Activated naive CD4-positive, alpha-beta T cell treated with anti-CD3 and anti-CD28 coated beads, Interleukin-2, amount 50 U/mL, for 24 hours (primary cell): ENCODE measurements around the gene HSD3B7.
"Not testable (repeated sequence)": the region's sequence is repeated elsewhere in the genome, so short reads cannot be mapped to it uniquely, and the experiment has no call there.

Experiments
- H3K27ac Mint-ChIP-seq: one replicate; pipeline ENCODE4 v1.8.0; 2021; ENCODE audit warnings: mild to moderate bottlenecking, mixed read lengths
- H3K27me3 Mint-ChIP-seq: one replicate; pipeline ENCODE4 v1.8.0; 2021; ENCODE audit warnings: mixed read lengths
- H3K36me3 Mint-ChIP-seq: one replicate; pipeline ENCODE4 v1.8.0; 2021; ENCODE audit warnings: mixed read lengths
- H3K4me1 Mint-ChIP-seq: one replicate; pipeline ENCODE4 v1.8.0; 2021; ENCODE audit warnings: mixed read lengths
- H3K4me3 Mint-ChIP-seq: one replicate; pipeline ENCODE4 v1.8.0; 2021; ENCODE audit warnings: mild to moderate bottlenecking, mixed read lengths
- H3K9me3 Mint-ChIP-seq: one replicate; pipeline ENCODE4 v1.8.0; 2021; ENCODE audit warnings: mixed read lengths

HSD3B7 gene

GRCh38 chr16:31013292-31013691 lies 28.3 kb downstream of the HSD3B7 start:
- not testable (repeated sequence) for H3K36me3 Mint-ChIP-seq, H3K27me3 Mint-ChIP-seq, H3K9me3 Mint-ChIP-seq, H3K4me3 Mint-ChIP-seq
- Mint-ChIP-seq H3K4me1 (peaks cover 28% of the 10 kb centered on the region), H3K27ac (peak overlapping the region; percentile 71)

GRCh38 chr16:31016018-31016417 lies 31.0 kb downstream of the HSD3B7 start:
- H3K27ac Mint-ChIP-seq: no peak overlapping the region
- no peaks in the 10 kb centered on the region for H3K36me3 Mint-ChIP-seq
- peaks cover 1% of the 10 kb centered on the region for H3K27me3 Mint-ChIP-seq
- no peak overlapping the region for H3K4me3 Mint-ChIP-seq
- peaks cover 19% of the 10 kb centered on the region for H3K4me1 Mint-ChIP-seq
- H3K9me3 Mint-ChIP-seq: no peaks in the 10 kb centered on the region

- not testable (repeated sequence) for H3K27ac Mint-ChIP-seq, H3K4me1 Mint-ChIP-seq, H3K4me3 Mint-ChIP-seq, H3K9me3 Mint-ChIP-seq, H3K27me3 Mint-ChIP-seq, H3K36me3 Mint-ChIP-seq
These were observed 32.7 kb downstream of the HSD3B7 start for GRCh38 chr16:31017756-31018155.

GRCh38 chr16:31020536-31020935 lies 35.5 kb downstream of the HSD3B7 start:
- no peak overlapping the region for H3K27ac Mint-ChIP-seq
- H3K9me3 Mint-ChIP-seq: no peaks in the 10 kb centered on the region
- no peaks in the 10 kb centered on the region for H3K27me3 Mint-ChIP-seq
- no peaks in the 10 kb centered on the region for H3K4me1 Mint-ChIP-seq
- H3K36me3 Mint-ChIP-seq: no peaks in the 10 kb centered on the region
- no peak overlapping the region for H3K4me3 Mint-ChIP-seq

GRCh38 chr16:31022544-31023251 lies 37.7 kb downstream of the HSD3B7 start:
- H3K9me3 Mint-ChIP-seq: no peaks in the 10 kb centered on the region

GRCh38 chr16:31023252-31023602 lies 38.2 kb downstream of the HSD3B7 start:
- Mint-ChIP-seq H3K9me3 (no peaks in the 10 kb centered on the region), H3K27me3 (no peaks in the 10 kb centered on the region), H3K27ac (no peak overlapping the region), H3K4me3 (no peak overlapping the region), H3K4me1 (no peaks in the 10 kb centered on the region), H3K36me3 (no peaks in the 10 kb centered on the region)

More at GRCh38 chr16:31022544-31023251, 37.7 kb downstream of the HSD3B7 start:
- no peak overlapping the region for H3K4me3 Mint-ChIP-seq
- H3K27ac Mint-ChIP-seq: no peak overlapping the region
- no peaks in the 10 kb centered on the region for H3K36me3 Mint-ChIP-seq
- no peaks in the 10 kb centered on the region for H3K27me3 Mint-ChIP-seq
- no peaks in the 10 kb centered on the region for H3K4me1 Mint-ChIP-seq

- Mint-ChIP-seq H3K27ac (peak overlapping the region; percentile 23), H3K4me1 (no peaks in the 10 kb centered on the region), H3K4me3 (no peak overlapping the region), H3K27me3 (no peaks in the 10 kb centered on the region), H3K9me3 (no peaks in the 10 kb centered on the region), H3K36me3 (no peaks in the 10 kb centered on the region)
These were observed 38.7 kb downstream of the HSD3B7 start for GRCh38 chr16:31023627-31024226.

- H3K36me3 Mint-ChIP-seq: no peaks in the 10 kb centered on the region
- H3K4me3 Mint-ChIP-seq: no peak overlapping the region
- H3K27ac Mint-ChIP-seq: no peak overlapping the region
- H3K4me1 Mint-ChIP-seq: no peaks in the 10 kb centered on the region
- H3K9me3 Mint-ChIP-seq: no peaks in the 10 kb centered on the region
- no peaks in the 10 kb centered on the region for H3K27me3 Mint-ChIP-seq
These were observed 40.3 kb downstream of the HSD3B7 start for GRCh38 chr16:31025339-31025738.

- no peaks in the 10 kb centered on the region for H3K9me3 Mint-ChIP-seq
- no peak overlapping the region for H3K4me3 Mint-ChIP-seq
- H3K4me1 Mint-ChIP-seq: peaks cover 13% of the 10 kb centered on the region
- H3K27me3 Mint-ChIP-seq: no peaks in the 10 kb centered on the region
- no peak overlapping the region for H3K27ac Mint-ChIP-seq
- H3K36me3 Mint-ChIP-seq: no peaks in the 10 kb centered on the region
These were observed 44.3 kb downstream of the HSD3B7 start for GRCh38 chr16:31029272-31029671.

- Mint-ChIP-seq H3K27ac (no peak overlapping the region), H3K4me3 (no peak overlapping the region), H3K4me1 (peaks cover 19% of the 10 kb centered on the region), H3K9me3 (no peaks in the 10 kb centered on the region), H3K27me3 (no peaks in the 10 kb centered on the region), H3K36me3 (no peaks in the 10 kb centered on the region)
These were observed 46.3 kb downstream of the HSD3B7 start for GRCh38 chr16:31031276-31031675.

GRCh38 chr16:31032736-31033708 lies 48.0 kb downstream of the HSD3B7 start, which contains the start of gene STX4:
Gene STX4 (plus strand): TSS chr16:31033558. CDS start chr16:31033806, 248 bp downstream.
- Mint-ChIP-seq H3K36me3 (no peaks in the 10 kb centered on the region), H3K27me3 (no peaks in the 10 kb centered on the region), H3K4me3 (peak within 1 kb of the TSS; percentile 95), H3K27ac (peak within 1 kb of the TSS; percentile 95), H3K4me1 (peaks cover 25% of the 10 kb centered on the region), H3K9me3 (no peaks in the 10 kb centered on the region)

GRCh38 chr16:31033709-31034492 lies 48.9 kb downstream of the HSD3B7 start:
- Mint-ChIP-seq H3K27ac (peak overlapping the region; percentile 95), H3K36me3 (no peaks in the 10 kb centered on the region), H3K4me1 (peaks cover 25% of the 10 kb centered on the region), H3K9me3 (no peaks in the 10 kb centered on the region), H3K27me3 (no peaks in the 10 kb centered on the region), H3K4me3 (peak overlapping the region; percentile 95)

- Mint-ChIP-seq H3K27ac (no peak overlapping the region), H3K36me3 (no peaks in the 10 kb centered on the region), H3K27me3 (no peaks in the 10 kb centered on the region), H3K4me3 (no peak overlapping the region), H3K4me1 (peaks cover 24% of the 10 kb centered on the region), H3K9me3 (no peaks in the 10 kb centered on the region)
These were observed 51.7 kb downstream of the HSD3B7 start for GRCh38 chr16:31036691-31037090.
